Measurements from ENCODE around the gene NRXN3. TPM values are rescaled to one million over a fixed set of nuclear protein-coding genes. Genes with fewer than 3 reads are reported as not detected.
"Not testable (repeated sequence)": the region's sequence is repeated elsewhere in the genome, so short reads cannot be mapped to it uniquely, and the experiment has no call there.

Gene NRXN3
- total and polyA plus RNA-seq, 8 donors, result 0.53 to 2.5 (median 1.5) TPM

GRCh38 chr14:79767251-79767650, 1597.1 kb downstream of the NRXN3 start:
- Histone ChIP-seq H3K9me3 (no peaks in the 10 kb centered on the region), H3K4me3 (no peak overlapping the region), H3K27ac (no peak overlapping the region), H3K27me3 (no peaks in the 10 kb centered on the region), H3K4me1 (peaks cover 0 to 6% (median 0%) of the 10 kb centered on the region in 3 donors), H3K36me3 (no peaks in the 10 kb centered on the region)
- FAIRE-seq (no peak), DNase-seq (no peak), ATAC-seq (no peak)
- intact Hi-C loops (cut with DNase I), result no loop called here
- no peak for TF ChIP-seq CTCF (IDR thresholded peaks at IDR 0.05)
- 69 to 84% methylated on average over 1 of the region's 1 CpG for WGBS, 2 donors

GRCh38 chr14:79767721-79768120, 1597.5 kb downstream of the NRXN3 start:
- intact Hi-C loops (cut with DNase I); H3K4me3 ChIP-seq; H3K27me3 ChIP-seq; H3K4me1 ChIP-seq; H3K36me3 ChIP-seq; ATAC-seq; H3K9me3 ChIP-seq; DNase-seq; FAIRE-seq; H3K27ac ChIP-seq: not testable (repeated sequence)
- 96% methylated on average over 13 to 14 of the region's 14 CpGs for WGBS, 2 donors

GRCh38 chr14:79781882-79782281, 1611.7 kb downstream of the NRXN3 start:
- Histone ChIP-seq H3K27ac (no peak overlapping the region), H3K27me3 (no peaks in the 10 kb centered on the region), H3K9me3 (no peaks in the 10 kb centered on the region), H3K36me3 (no peaks in the 10 kb centered on the region), H3K4me1 (peaks cover 0 to 10% (median 0%) of the 10 kb centered on the region in 3 donors), H3K4me3 (no peak overlapping the region)
- 76 to 84% methylated on average over 2 of the region's 2 CpGs for WGBS, 2 donors
- intact Hi-C loops (cut with DNase I), result no loop called here
- no peak for DNase-seq
- ATAC-seq, result no peak
- no peak for FAIRE-seq
- no peak for TF ChIP-seq CTCF (IDR thresholded peaks at IDR 0.05)

- 5 to 11% methylated on average over 4 of the region's 4 CpGs for WGBS, 2 donors
- Histone ChIP-seq H3K27ac (no peak overlapping the region), H3K27me3 (no peaks in the 10 kb centered on the region), H3K9me3 (no peaks in the 10 kb centered on the region), H3K4me1 (peaks cover 0 to 10% (median 0%) of the 10 kb centered on the region in 3 donors), H3K4me3 (no peak overlapping the region), H3K36me3 (no peaks in the 10 kb centered on the region)
- no peak for FAIRE-seq
- DNase-seq, result no peak
- ATAC-seq, result peak; percentile 29 to 81 (median 48)
- TF ChIP-seq CTCF (IDR thresholded peaks at IDR 0.05), result no peak
- intact Hi-C loops (cut with DNase I), result no loop called here
Measured at GRCh38 chr14:79783041-79783440, 1612.9 kb downstream of the NRXN3 start.

- DNase-seq (no peak), FAIRE-seq (no peak), ATAC-seq (no peak)
- H3K4me3 ChIP-seq, result no peak overlapping the region
- TF ChIP-seq CTCF (IDR thresholded peaks at IDR 0.05), result no peak
- no peaks in the 10 kb centered on the region for H3K36me3 ChIP-seq
- H3K4me1 ChIP-seq, result peaks cover 0 to 10% (median 0%) of the 10 kb centered on the region in 3 donors
- H3K9me3 ChIP-seq, result no peaks in the 10 kb centered on the region
- no peaks in the 10 kb centered on the region for H3K27me3 ChIP-seq
- H3K27ac ChIP-seq, result no peak overlapping the region
- 89 to 94% methylated on average over 3 of the region's 3 CpGs for WGBS, 2 donors
- intact Hi-C loops (cut with DNase I), result no loop called here
Measured at GRCh38 chr14:79786522-79786921, 1616.3 kb downstream of the NRXN3 start.

All from pancreas (tissue), 10 donors.